ENCODE results near the gene ZDHHC4.

ZDHHC4 gene

GRCh38 chr7:6577369-6578113, at the start of gene ZDHHC4:
Gene ZDHHC4 (plus strand): TSS chr7:6577454. CDS start chr7:6580562, 3,108 bp downstream.
- peak; percentile 84 for DNase-seq

- no peak for DNase-seq
Measured at GRCh38 chr7:6528401-6529130, 48.7 kb upstream of the ZDHHC4 start.

DNA sequence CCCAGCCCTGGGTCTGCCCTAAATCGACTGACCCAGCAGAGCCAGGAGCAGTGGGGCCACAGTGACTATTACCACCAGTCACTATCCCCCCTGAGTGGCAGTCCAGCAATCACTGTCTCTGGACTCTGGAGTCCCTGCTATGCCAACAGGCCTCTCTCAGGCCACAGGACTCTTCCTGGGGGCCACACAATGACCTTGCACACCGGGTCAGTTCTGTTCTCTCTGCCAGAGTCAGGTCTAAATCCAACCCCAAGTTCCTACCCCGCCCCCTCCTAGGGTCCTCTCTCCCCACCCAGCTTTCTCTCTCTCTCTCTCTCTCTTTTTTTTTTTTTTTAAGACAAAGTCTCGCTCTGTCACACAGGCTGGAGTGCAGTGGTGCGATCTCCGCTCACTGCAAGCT, 47.6 kb upstream of the ZDHHC4 start:
- no peak for DNase-seq

GRCh38 chr7:6530626-6531491, 46.4 kb upstream of the ZDHHC4 start:
- peak; percentile 75 for DNase-seq

GRCh38 chr7:6531492-6532279, 45.6 kb upstream of the ZDHHC4 start:
- DNase-seq, result no peak

GRCh38 chr7:6532516-6532915, 44.7 kb upstream of the ZDHHC4 start:
- no peak for DNase-seq

GRCh38 chr7:6533893-6534495, 43.3 kb upstream of the ZDHHC4 start:
- no peak for DNase-seq

- DNase-seq, result no peak
Measured at GRCh38 chr7:6536262-6537260, 40.7 kb upstream of the ZDHHC4 start.

DNA sequence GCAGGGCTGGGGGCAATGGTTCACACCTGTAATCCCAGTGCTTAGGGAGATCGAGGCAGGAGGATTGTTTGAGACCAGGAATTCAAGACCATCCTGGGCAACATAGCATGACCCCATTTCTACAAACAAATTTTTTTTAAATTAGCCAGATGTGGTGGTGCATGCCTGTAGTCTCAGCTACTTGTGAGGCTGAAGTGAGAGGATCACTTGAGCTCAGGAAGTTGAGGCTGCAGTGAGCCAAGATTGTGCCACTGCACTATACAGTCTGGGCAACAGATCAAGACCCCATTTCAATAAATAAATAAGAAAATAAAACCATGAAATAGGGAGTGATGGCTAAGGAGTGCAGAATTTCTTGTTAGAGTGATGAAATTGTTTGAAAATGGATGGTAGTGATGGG, 34.9 kb upstream of the ZDHHC4 start:
- DNase-seq, result no peak

DNA sequence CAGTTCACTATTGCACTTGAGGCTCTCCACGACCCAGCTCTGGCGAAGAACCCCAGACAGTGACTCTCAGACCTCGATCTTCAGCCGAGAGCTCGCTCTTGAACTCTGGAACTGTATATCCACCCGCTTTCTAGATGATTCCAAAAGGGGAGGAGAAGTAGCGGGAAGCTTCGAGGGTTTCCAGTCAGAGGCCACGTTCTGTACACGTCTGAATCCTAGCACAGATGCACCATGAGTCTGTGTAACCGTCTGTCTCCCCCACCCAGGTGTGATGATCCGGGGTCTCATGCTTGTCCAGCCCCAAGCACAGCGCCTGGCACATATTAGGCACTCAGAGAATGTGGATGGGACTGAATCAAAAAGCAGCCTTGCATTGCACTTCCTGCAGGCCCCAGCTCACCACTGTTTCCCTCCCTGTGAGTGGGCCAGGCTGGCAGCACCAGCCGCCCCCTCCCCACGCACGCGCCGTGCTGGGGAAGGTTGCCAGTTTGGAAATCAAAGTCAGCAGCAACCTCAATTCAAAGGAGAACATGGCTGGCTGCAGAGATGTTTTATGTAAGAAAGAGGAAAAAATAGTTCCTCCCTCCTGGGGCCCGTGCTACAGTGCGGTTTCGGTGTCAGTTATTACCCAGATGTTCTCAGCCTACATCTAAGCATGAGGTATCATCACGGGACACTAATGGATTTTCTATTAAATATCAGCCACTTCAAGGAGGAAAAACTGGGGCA, 31.7 kb upstream of the ZDHHC4 start:
- no peak for DNase-seq

DNA sequence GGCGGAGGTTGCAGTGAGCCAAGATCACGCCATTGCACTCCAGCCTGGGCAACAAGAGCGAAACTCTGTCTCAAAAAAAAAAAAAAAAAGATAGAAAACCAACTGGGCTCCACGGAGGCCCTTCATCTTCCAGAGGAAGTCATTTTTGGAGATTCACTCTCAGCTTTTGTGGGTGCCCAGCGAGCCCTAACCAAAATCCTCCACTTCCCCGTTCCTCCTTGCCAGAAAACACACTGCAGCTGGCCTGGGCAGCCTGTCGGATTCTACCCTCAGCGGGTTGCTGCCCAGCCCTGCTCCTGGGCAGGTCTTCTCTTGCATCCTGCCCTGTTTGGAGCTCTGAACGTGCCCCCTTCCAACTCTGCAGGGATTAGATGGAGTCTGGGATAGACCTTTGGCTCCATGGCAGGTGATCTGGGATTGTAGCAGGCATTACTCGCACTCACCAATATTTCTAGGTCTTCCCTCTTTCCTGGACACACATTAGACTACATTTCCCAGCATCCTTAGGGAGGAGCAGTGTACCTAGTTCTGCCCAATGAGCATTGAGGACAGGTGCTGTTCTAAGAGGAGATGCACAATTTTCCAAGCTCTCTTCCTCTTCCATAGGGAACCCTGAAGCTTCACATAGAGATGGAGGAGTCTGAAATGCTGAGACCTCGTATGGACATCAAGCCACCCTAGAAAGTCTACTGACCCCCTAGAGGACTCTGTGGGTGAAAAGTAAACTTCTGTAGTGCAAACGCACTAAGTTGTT, 30.6 kb upstream of the ZDHHC4 start:
- no peak for DNase-seq

DNA sequence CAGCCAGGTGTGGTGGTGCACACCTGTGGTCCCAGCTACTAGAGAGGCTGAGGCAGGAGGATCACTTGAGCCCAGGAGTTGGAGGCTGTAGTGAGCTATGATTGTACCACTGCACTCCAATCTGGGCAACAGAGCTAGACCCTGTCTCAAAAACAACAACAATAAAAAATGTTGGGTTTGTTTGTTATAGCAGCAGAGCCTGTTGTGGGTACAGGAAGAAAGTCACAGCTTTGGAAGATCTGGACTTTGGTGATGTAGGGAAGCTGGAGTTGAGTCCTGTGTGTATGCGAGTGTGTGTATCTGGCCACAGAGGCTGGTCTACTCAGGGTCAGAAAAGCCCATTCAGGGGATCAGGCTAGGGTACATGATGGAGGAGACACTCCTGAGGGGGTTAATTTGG, 29.9 kb upstream of the ZDHHC4 start:
- DNase-seq, result no peak

DNA sequence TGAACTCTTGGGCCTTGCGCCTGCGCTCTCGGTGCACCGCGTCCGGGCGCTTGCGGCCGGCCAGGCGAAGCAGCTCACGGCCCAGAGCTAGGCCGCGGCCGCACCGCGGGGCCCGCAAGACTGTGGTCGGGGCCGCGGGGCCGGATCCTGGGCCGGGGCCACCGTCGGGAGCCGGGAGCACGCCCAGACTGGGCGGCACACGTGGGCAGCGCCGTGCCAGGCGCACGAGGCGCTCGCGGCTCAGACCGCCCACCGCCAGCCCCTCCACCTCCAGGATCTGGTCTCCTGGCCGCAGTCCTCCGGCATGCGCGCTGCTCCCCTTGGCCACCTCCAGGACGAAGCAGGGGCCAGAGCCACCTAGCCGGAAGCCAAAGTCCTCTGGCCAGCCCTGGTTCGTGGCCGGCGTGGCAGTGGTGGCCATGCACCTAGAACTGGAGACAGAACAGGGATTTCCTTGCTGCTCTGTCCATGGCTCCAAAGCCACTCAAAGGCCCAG, 26.2 kb upstream of the ZDHHC4 start, which contains the start of gene GRID2IP:
TSS of gene GRID2IP (minus strand) at position 446 of the 496 bp plus-strand sequence. CDS start at position 421, 25 bp downstream.
- DNase-seq, result no peak

GRCh38 chr7:6553448-6554044, 23.7 kb upstream of the ZDHHC4 start:
- no peak for DNase-seq

- no peak for DNase-seq
Measured at GRCh38 chr7:6554848-6555247, 22.4 kb upstream of the ZDHHC4 start.

GRCh38 chr7:6556196-6556595, 21.1 kb upstream of the ZDHHC4 start:
- DNase-seq, result no peak

DNA sequence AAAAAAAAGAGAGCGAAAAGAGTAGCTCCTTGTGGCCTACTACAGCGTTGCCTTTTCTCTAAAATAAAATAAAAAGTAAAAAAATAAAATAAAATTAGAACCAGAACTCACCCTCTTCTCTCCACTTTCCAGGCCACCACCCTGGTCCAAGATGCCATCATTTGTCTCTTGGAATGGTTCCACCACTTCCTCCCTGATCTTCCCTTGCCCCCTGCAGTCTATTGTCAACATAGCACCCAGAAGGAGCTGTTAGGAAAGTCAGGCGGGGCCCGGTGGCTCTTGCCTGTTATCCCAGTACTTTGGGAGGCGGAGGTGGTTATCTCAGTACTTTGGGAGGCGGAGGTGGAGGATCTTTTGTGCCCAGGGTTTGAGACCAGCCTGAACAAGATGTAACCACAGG, 18.4 kb upstream of the ZDHHC4 start:
- DNase-seq, result no peak

- DNase-seq, result no peak
Measured at GRCh38 chr7:6559896-6560295, 17.4 kb upstream of the ZDHHC4 start.

- DNase-seq, result no peak
Measured at GRCh38 chr7:6562106-6562505, 15.1 kb upstream of the ZDHHC4 start.
